ENCODE data around the gene CSMD2. TPM values are rescaled to one million over a fixed set of nuclear protein-coding genes. Genes with fewer than 3 reads are reported as not detected.

Gene CSMD2
- total and polyA plus RNA-seq, 2 of the 4 experiments (the other 2 are of a cell fraction) = under 0.01 to 0.36 TPM

DNA sequence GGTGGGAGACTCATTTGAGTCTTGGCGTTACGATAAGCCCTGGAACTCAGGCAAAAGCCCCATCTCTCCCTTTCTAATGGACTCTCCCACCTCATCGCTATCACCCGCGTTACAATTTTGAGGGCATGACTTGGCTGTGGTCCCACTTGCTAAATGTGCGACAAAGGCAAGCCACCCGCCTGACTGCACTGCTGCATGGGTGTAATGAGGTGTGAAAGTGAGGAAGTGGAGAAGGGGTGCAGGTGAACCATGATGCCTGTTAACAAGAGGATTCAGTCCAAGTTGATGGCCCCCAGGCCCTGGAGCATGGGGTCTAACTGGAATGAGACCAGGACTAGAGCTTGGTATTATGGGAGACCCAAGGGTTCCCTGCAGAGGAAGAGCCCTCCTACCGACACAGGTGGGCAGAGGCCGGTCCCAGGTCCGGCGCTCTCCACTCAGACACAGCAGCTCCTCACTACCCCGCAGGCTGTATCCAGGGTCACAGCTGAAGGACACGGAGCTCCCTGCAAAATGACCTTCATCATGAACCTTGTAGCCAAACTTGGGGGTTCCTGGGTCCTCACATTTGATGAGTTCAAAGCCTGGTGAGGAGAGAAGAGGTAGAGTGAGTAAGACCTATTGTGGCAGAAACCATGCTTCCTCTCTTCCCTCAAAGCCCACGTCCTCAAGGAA, 466.5 kb downstream of the CSMD2 start:
- Histone ChIP-seq H2AK5ac (ENCODE audit: low read depth, low read length) (no peak overlapping the region), H3K14ac (replicated peaks; ENCODE audit: low read depth, low read length) (no peak overlapping the region), H3K18ac (ENCODE audit: low read depth, low read length) (no peak overlapping the region), H3K36me3 (ENCODE audit: control insufficient read depth, insufficient read depth, low read length) (no peaks in the 10 kb centered on the region), H3K9ac (ENCODE audit: low read depth, low read length) (no peak overlapping the region), H3K56ac (ENCODE audit: extremely low read depth, insufficient read depth, low read length) (no peak overlapping the region), H2BK120ac (ENCODE audit: low read depth, low read length) (no peak overlapping the region), H3K9me1 (ENCODE audit: insufficient read depth, low read length) (no peaks in the 10 kb centered on the region), H2AK9ac (replicated peaks; ENCODE audit: low read depth, low read length, poor library complexity) (no peak overlapping the region), H3K27ac (ENCODE audit: insufficient read depth, low read length) (no peak overlapping the region), H3K4me1 (ENCODE audit: control insufficient read depth, insufficient read depth, low read length) (no peaks in the 10 kb centered on the region), H4K5ac (ENCODE audit: low read depth, low read length) (no peak overlapping the region), H4K8ac (ENCODE audit: low read depth in 2 of 2, low read length in 2 of 2) (no peak overlapping the region), H2BK5ac (ENCODE audit: low read depth, low read length, poor library complexity, severe bottlenecking) (no peak overlapping the region), H3K23ac (ENCODE audit: low read depth, low read length) (no peak overlapping the region), H2BK20ac (ENCODE audit: low read depth, low read length) (no peak overlapping the region), H3K4me2 (ENCODE audit: low read depth, low read length) (no peak overlapping the region), H4K20me1 (ENCODE audit: insufficient read depth, low read length) (no peaks in the 10 kb centered on the region), H3K4me3 (ENCODE audit: insufficient read depth, low read depth, low read length) (no peak overlapping the region), H3K9me3 (ENCODE audit: control insufficient read depth, insufficient read depth, low read length) (peaks cover 5% of the 10 kb centered on the region; the same call in 1 of the 2 replicates), H2AFZ (replicated peaks; ENCODE audit: low read length, poor library complexity) (no peak overlapping the region), H4K91ac (ENCODE audit: insufficient read depth, low read depth, low read length) (no peak overlapping the region), H3K4ac (ENCODE audit: low read depth, low read length) (no peak overlapping the region), H3K79me1 (ENCODE audit: low read depth in 1 of 2, low read length in 2 of 2) (no peaks in the 10 kb centered on the region), H2BK15ac (ENCODE audit: low read depth, low read length) (no peak overlapping the region), H3K27me3 (ENCODE audit: control insufficient read depth, insufficient read depth, low read length) (no peaks in the 10 kb centered on the region)
- POLR2A ChIA-PET (ENCODE audit: unreplicated experiment) = no interaction called here
- no peak for ATAC-seq (ENCODE audit: low read depth)
- dilution Hi-C loops (cut with HindIII; ENCODE audit: low sequenced_read_pairs, unreplicated experiment) = no loop called here
- BruUV-seq (replicated peaks) = no TSS peak
- TF ChIP-seq, protein P1, sequence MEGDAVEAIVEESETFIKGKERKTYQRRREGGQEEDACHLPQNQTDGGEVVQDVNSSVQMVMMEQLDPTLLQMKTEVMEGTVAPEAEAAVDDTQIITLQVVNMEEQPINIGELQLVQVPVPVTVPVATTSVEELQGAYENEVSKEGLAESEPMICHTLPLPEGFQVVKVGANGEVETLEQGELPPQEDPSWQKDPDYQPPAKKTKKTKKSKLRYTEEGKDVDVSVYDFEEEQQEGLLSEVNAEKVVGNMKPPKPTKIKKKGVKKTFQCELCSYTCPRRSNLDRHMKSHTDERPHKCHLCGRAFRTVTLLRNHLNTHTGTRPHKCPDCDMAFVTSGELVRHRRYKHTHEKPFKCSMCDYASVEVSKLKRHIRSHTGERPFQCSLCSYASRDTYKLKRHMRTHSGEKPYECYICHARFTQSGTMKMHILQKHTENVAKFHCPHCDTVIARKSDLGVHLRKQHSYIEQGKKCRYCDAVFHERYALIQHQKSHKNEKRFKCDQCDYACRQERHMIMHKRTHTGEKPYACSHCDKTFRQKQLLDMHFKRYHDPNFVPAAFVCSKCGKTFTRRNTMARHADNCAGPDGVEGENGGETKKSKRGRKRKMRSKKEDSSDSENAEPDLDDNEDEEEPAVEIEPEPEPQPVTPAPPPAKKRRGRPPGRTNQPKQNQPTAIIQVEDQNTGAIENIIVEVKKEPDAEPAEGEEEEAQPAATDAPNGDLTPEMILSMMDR (conservative IDR thresholded peaks at IDR 0.05; ENCODE audit: low read depth, low read length) = no peak
- TF ChIP-seq ELK1 (IDR thresholded peaks at IDR 0.05; ENCODE audit: borderline replicate concordance, low read depth, low read length) (no peak), RCOR1 (IDR thresholded peaks at IDR 0.05; ENCODE audit: insufficient replicate concordance, low read length) (no peak)
- 34% methylated on average over 2 of the region's 14 CpGs; no CpG with 5 or more reads in 1 of the 2 experiments for WGBS, 2 experiments (ENCODE audit: extremely low coverage in 2 of 2, insufficient read length in 1 of 2)
- CTCF ChIA-PET = no interaction called here
- intact Hi-C loops (cut with micrococcal nuclease) = no loop called here
- DNase-seq = no peak
- in situ Hi-C loops (cut with MboI; ENCODE audit: low sequenced_read_pairs) = no loop called here
